Right lobe of liver (tissue), 4 donors: ENCODE data around the gene CELSR1.

ENCODE experiments used
- CTCF ChIP-seq, 4 donors: fragments of 200-600 bp in 3 of 4; fragments of 450-650 bp in 1 of 4; IDR thresholded peaks; one replicate each; pipeline versions ENCODE4 v1.5.1 to v1.8.0; 2016 to 2022; ENCODE audit warnings: antibody characterized with exemption in 4 of 4, mild to moderate bottlenecking in 2 of 4
- POLR2A ChIP-seq: fragments of 450-650 bp; IDR thresholded peaks from one replicate; pipeline ENCODE4 v1.6.1; 2017; ENCODE audit warnings: antibody characterized with exemption, mild to moderate bottlenecking
- donor health status: DM: no; HTN: no; CAD: no.
- donor health status: DM: no; HTN: no; CAD: no.
- donor health status: DM: no; HTN: yes; CAD: no.

DNA sequence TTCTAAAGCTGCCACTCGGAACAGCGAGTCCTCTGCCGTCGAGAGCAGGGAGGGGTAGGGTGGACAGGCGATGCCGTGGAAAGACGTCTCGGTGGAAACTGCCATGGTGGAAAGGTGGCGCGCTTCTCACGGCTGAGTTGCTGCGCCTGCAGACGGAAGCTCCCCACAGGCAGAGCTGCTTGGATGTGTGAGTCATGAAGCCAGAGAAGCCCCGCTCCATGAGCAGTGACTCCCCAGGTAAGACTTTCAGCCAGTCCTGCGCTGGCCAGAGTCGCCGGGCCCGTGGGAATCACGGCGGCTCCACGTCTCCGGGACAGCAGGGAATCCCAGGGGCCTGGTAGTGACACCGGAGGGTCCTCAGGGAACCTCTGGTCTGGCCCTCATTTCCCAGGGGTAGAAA lies 205.9 kb downstream of the CELSR1 start:
- no peak for TF ChIP-seq CTCF (IDR thresholded peaks at IDR 0.05)
- TF ChIP-seq POLR2A, result no peak
